HL-60 (cell line): ENCODE results near the gene NR5A1.

Experiments used
- DNase-seq, 2 experiments: peaks; one replicate each; pipeline ENCODE4 v3.0.0-alpha.2; 2010 to 2020; ENCODE audit warnings: low read depth in 1 of 2, low spot score in 1 of 2
- H3K27ac ChIP-seq: fragments of 250-450 bp; sonication (Bioruptor Pico); replicated peaks from 2 replicates; pipeline ENCODE4 v1.5.1; 2020; ENCODE audit warnings: mild to moderate bottlenecking, moderate library complexity
- H3K27me3 ChIP-seq: fragments of 250-450 bp; sonication (Bioruptor Pico); 2 replicates; pipeline ENCODE4 v1.5.1; 2021; ENCODE audit warnings: mild to moderate bottlenecking, moderate library complexity; ENCODE audit not compliant: insufficient read depth, poor library complexity, severe bottlenecking
- H3K4me3 ChIP-seq: replicated peaks from 2 replicates; pipeline ENCODE4 v1.5.1; 2011; ENCODE audit warnings: mild to moderate bottlenecking, control low read depth, low read length; ENCODE audit not compliant: insufficient read depth
- GABPA ChIP-seq: IDR thresholded peaks from 2 replicates; pipeline ENCODE4 v1.6.1; 2012; ENCODE audit warnings: low read depth
- POLR2AphosphoS5 ChIP-seq: IDR thresholded peaks from 2 replicates; pipeline ENCODE4 v1.6.1; 2012; ENCODE audit warnings: low read depth
- REST ChIP-seq: IDR thresholded peaks from 2 replicates; pipeline ENCODE4 v1.6.1; 2012; ENCODE audit warnings: low read depth; ENCODE audit not compliant: insufficient replicate concordance
- SPI1 ChIP-seq: IDR thresholded peaks from 2 replicates; pipeline ENCODE4 v1.6.1; 2012; ENCODE audit warnings: low read depth, mild to moderate bottlenecking, borderline replicate concordance
- long read RNA-seq: library from polyadenylated mRNA; unstranded; transcript quantifications from one replicate; pipeline ENCODE4 v2.0.0, GENCODE V29; 2020
- TF ChIP-seq, protein P1 (sequence below): IDR thresholded peaks from one replicate; pipeline ENCODE4 v1.5.1; 2011; ENCODE audit warnings: low read length, control low read depth, inconsistent platforms; ENCODE audit not compliant: insufficient read depth

Gene NR5A1
- long read RNA-seq = 0 reads

- H3K4me3 ChIP-seq = no peak within 1 kb of the TSS
- H3K27ac ChIP-seq = no peak within 1 kb of the TSS
- no peak for DNase-seq
- H3K27me3 ChIP-seq = peaks cover 26% of the 10 kb centered on the region
- TF ChIP-seq, protein P1, sequence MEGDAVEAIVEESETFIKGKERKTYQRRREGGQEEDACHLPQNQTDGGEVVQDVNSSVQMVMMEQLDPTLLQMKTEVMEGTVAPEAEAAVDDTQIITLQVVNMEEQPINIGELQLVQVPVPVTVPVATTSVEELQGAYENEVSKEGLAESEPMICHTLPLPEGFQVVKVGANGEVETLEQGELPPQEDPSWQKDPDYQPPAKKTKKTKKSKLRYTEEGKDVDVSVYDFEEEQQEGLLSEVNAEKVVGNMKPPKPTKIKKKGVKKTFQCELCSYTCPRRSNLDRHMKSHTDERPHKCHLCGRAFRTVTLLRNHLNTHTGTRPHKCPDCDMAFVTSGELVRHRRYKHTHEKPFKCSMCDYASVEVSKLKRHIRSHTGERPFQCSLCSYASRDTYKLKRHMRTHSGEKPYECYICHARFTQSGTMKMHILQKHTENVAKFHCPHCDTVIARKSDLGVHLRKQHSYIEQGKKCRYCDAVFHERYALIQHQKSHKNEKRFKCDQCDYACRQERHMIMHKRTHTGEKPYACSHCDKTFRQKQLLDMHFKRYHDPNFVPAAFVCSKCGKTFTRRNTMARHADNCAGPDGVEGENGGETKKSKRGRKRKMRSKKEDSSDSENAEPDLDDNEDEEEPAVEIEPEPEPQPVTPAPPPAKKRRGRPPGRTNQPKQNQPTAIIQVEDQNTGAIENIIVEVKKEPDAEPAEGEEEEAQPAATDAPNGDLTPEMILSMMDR = no peak
- TF ChIP-seq POLR2AphosphoS5 = no peak
- TF ChIP-seq GABPA = no peak
Measured at GRCh38 chr9:124506931-124507879, at the start of gene NR5A1. NR5A1 (minus strand) TSS chr9:124507399; CDS start chr9:124503395, 4,004 bp downstream.

DNA sequence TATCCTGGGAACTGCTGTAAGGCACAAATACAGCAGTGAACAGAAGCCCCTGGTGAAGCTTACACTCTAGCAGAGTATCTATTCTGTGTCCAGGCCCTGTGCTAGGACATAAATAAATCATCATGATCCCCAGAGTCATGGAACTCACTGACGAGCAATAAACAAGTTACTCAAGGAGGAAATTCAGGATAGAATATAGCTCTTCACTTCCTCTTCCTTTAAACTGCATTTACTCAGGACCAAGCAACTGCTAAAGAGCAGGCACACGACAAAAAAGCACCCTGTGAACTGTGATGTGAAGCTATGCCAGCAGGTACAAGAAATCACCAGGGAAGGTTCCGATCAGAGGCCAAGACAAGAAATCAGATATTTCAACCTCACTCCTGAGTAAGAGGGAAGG, 47.8 kb upstream of the NR5A1 start:
- Histone ChIP-seq H3K27ac (no peak overlapping the region), H3K4me3 (no peak overlapping the region), H3K27me3 (no peaks in the 10 kb centered on the region)
- no peak for DNase-seq
- TF ChIP-seq, protein P1 = no peak
- no peak for TF ChIP-seq POLR2AphosphoS5
- no peak for TF ChIP-seq GABPA
- peak; percentile 53; the same call in 1 of the 2 replicates for TF ChIP-seq SPI1
- no peak for TF ChIP-seq REST

- Histone ChIP-seq H3K27ac (no peak overlapping the region), H3K27me3 (no peaks in the 10 kb centered on the region)
Measured at GRCh38 chr9:124553738-124554137, 46.5 kb upstream of the NR5A1 start.

More at GRCh38 chr9:124553738-124554137, 46.5 kb upstream of the NR5A1 start:
- no peak overlapping the region for H3K4me3 ChIP-seq
- DNase-seq = no peak
- TF ChIP-seq GABPA (no peak), REST (no peak), SPI1 (no peak), POLR2AphosphoS5 (no peak)
- TF ChIP-seq, protein P1 = no peak
